GM12878 (cell line): ENCODE results near the gene EXOC7.

Experiments
- ATF3 ChIP-seq: IDR thresholded peaks from 2 replicates; pipeline ENCODE4 v1.6.1; 2011; ENCODE audit warnings: low read depth, mild to moderate bottlenecking, low read length, moderate library complexity, borderline replicate concordance; ENCODE audit errors: extremely low read depth
- BCLAF1 ChIP-seq: fragments of 450-650 bp; IDR thresholded peaks from 2 replicates; pipeline ENCODE4 v1.6.1; 2017; ENCODE audit warnings: antibody characterized with exemption, mild to moderate bottlenecking, moderate library complexity
- CTCF ChIP-seq, 3 experiments: IDR thresholded peaks in 2 of 3; conservative IDR thresholded peaks in 1 of 3; 2 replicates each; pipeline ENCODE4 v1.5.1; 2011; ENCODE audit warnings: low read depth in 3 of 3, low read length in 3 of 3, mild to moderate bottlenecking in 3 of 3, control low read depth in 2 of 3, moderate library complexity in 2 of 3, inconsistent platforms in 1 of 3, mixed read lengths in 1 of 3; ENCODE audit not compliant: control insufficient read depth in 2 of 3, insufficient read depth in 1 of 3; ENCODE audit errors: extremely low read depth in 1 of 3
- EP300 ChIP-seq, 2 experiments: fragments of 150-350 bp in 1 of 2; IDR thresholded peaks; 2 replicates each; pipeline ENCODE4 v1.6.1; 2011 to 2012; ENCODE audit warnings: low read depth in 2 of 2, low read length in 2 of 2, borderline replicate concordance in 1 of 2, improper control_type of control experiment in 1 of 2, inconsistent platforms in 1 of 2; ENCODE audit not compliant: control insufficient read depth in 1 of 2
- EZH2 ChIP-seq: IDR thresholded peaks from 2 replicates; pipeline ENCODE4 v1.6.1; 2012; ENCODE audit warnings: low read depth, mild to moderate bottlenecking, control low read depth, inconsistent platforms, low read length, borderline replicate concordance; ENCODE audit not compliant: control insufficient read depth
- MAX ChIP-seq: IDR thresholded peaks from 2 replicates; pipeline ENCODE4 v1.6.1; 2012; ENCODE audit warnings: low read depth, low read length, improper control_type of control experiment
- REST ChIP-seq: IDR thresholded peaks from 2 replicates; pipeline ENCODE4 v1.6.1; 2012; ENCODE audit warnings: mild to moderate bottlenecking, low read depth, low read length
- SPI1 ChIP-seq: IDR thresholded peaks from 2 replicates; pipeline ENCODE4 v1.6.1; 2011; ENCODE audit warnings: low read depth, mild to moderate bottlenecking, low read length, moderate library complexity, borderline replicate concordance; ENCODE audit not compliant: insufficient read depth
- TAF1 ChIP-seq: IDR thresholded peaks from 2 replicates; pipeline ENCODE4 v1.6.1; 2011; ENCODE audit warnings: mild to moderate bottlenecking, low read depth, low read length, borderline replicate concordance
- YY1 ChIP-seq: IDR thresholded peaks from 2 replicates; pipeline ENCODE4 v1.6.1; 2011; ENCODE audit warnings: low read depth, mild to moderate bottlenecking, low read length

GRCh38 chr17:76036497-76037261 is 66.9 kb downstream of the EXOC7 start:
- no peak for TF ChIP-seq EZH2
- TF ChIP-seq TAF1, result no peak
- TF ChIP-seq MAX, result no peak
- TF ChIP-seq REST, result no peak
- no peak for TF ChIP-seq SPI1
- no peak for TF ChIP-seq ATF3
- no peak for TF ChIP-seq YY1
- TF ChIP-seq EP300 (IDR thresholded peaks at IDR 0.05; ENCODE audit: borderline replicate concordance in 1 of 2, control insufficient read depth in 1 of 2, low read depth in 2 of 2, low read length in 2 of 2), result no peak
- TF ChIP-seq BCLAF1, result no peak
- TF ChIP-seq CTCF (IDR thresholded peaks at IDR 0.05 in 2 of 3, conservative IDR thresholded peaks at IDR 0.05 in 1 of 3; ENCODE audit: control insufficient read depth in 2 of 3, extremely low read depth in 1 of 3, insufficient read depth in 1 of 3, low read depth in 3 of 3, low read length in 3 of 3), result no peak
